DMS79 (cell line): Measurements from ENCODE around the gene FGD2.
"Not testable (repeated sequence)": the region's sequence is repeated elsewhere in the genome, so short reads cannot be mapped to it uniquely, and the experiment has no call there.

Source experiments
- DNase-seq: peaks from one replicate; lab custom pipeline; 2025; lab: John Stamatoyannopoulos, UW

FGD2 gene

DNA sequence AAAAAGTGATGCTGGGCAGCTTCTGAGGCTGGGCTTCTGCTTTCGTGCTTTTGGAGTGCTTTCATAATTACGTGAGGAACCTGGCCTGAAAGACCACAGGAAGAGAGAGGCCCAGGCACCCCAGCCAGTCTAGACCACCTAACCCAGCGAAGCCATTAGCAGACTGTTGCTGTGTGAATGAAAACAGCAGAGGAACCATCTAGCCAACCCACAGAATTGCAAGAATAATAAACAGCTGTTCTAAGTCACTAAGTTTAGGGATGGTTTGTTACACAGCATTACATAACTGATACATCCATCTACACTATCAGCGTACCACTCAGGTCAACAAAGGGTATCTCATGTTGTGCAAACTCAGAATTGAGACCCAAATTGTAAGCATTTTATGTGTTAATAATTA is 34.5 kb downstream of the FGD2 start:
- DNase-seq = no peak

DNA sequence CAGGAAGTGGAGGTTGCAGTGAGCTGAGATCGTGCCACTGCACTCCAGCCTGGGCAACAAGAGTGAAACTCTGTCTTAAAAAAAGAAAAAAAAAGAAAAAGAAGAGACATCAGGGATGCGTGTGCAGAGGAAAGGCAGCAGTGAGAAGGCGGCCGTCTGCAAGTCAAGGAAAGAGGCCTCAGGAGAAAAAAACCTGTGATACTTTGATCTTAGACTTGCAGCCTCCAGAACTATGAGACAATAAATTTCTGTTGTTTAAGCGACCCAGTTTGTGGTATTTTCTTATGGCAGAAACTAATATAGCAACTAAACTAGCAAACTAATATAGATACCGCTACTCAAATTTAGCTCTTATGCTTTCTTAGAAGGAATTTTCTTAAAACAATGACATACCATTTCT is 36.1 kb downstream of the FGD2 start:
- DNase-seq = no peak

DNA sequence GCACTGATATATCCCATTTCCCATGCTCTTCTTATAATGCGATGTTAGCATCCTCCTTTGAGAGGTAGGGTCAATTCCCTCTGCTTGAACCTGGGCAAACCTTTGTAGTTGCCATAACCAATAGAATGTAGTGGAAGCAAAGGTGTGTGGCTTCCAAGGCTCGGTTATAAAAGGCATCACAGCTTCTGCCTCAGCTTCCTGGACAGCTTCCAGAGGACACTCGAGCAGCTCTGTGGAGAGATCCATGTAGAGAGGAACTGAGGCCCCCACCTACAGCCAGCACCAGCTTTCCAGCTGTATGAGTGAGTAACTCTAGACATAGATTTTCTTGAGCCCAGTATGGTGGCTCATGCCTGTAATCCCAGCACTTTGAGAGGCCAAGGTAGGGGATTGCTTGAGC is 36.7 kb downstream of the FGD2 start:
- DNase-seq = peak; percentile 42

DNA sequence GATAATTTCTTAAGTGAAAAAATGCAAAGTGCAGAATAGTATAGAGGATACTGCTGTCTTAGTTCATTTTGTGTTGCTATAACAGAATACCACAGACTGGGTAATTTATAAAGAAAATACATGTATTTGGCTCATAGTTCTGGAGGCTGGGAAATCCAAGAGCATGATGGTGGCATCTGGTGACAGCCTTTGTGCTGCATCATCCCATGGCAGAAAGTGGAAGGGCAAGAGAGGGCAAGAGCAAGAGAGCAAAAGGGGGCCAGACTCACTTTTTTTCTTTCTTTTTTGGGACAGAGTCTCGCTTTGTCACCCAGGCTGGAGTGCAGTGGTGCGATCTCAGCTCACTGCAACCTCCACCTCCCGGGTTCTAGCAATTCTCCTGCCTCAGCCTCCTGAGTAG is 37.6 kb downstream of the FGD2 start:
- DNase-seq = not testable (repeated sequence)

DNA sequence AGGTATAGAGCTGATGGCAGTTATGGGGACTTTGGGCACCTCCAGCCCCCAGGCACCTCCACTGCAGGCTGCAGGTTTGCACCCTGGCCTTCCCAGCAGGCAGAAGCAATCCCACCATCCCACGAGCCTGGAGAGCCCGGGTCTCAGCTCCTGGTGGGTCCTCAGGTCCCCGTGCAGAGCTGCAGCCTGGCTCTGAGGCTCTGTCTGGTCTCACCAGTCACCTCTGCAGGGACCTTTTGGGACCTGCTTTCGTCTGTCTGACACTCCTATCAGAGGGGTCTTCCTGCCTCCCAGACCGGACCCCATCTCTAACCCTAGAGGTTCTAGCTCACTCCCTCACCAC is 41.9 kb downstream of the FGD2 start:
- DNase-seq = no peak

DNA sequence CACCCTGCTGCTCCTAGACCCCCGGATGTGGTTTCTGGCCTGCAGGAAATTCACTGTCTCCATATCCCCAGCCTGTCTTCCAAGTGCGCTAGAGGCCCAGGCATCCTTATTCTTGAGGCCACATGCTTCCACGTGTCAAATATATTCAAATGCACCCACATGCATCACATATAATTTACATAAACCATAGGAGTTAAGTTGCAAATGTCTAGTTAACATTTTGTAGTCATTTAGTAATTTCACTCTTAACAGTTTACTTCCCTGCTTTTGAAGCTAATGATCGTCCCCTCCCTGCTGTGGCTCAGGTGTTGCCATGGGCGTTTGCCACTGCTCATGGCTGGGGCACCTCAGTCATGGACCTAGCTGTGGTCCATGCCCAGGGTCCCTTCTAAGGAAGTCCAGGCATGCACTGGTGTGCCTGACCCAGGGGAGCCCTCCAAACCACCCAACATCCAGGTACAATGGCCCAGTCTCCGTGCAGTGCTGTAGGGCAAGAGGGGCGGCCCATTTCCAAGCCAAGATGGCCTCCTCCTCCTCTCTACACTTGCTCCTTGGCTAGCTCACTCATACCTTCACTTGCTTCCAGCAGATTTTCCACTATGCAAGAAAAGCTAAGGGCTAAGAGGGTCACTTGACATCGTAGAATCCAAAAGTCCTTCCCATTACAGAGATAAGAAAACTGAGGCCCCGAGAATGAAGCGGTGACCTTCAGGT is 42.4 kb downstream of the FGD2 start:
- no peak for DNase-seq

DNA sequence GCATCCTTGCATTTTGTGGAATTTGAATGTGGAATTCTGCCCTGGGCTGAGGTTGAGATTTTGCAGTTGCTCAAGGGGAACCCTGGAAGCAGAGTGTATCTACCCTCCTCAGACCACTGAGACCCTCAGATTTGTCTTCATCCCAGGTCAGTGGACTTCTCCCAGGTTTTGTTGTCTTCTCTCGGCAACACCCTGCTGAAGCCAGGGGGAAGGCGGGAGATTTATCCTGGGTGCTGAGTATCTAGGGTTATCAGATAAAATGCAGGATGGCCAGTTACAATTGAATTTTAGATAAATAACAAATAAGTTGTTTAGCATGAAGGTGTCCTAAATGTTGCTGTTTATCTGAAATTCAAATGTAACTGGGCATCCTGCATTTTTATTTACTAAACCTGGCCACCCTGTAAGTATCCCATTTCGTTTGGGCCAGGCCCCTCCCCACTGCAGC is 43.0 kb downstream of the FGD2 start:
- no peak for DNase-seq

DNA sequence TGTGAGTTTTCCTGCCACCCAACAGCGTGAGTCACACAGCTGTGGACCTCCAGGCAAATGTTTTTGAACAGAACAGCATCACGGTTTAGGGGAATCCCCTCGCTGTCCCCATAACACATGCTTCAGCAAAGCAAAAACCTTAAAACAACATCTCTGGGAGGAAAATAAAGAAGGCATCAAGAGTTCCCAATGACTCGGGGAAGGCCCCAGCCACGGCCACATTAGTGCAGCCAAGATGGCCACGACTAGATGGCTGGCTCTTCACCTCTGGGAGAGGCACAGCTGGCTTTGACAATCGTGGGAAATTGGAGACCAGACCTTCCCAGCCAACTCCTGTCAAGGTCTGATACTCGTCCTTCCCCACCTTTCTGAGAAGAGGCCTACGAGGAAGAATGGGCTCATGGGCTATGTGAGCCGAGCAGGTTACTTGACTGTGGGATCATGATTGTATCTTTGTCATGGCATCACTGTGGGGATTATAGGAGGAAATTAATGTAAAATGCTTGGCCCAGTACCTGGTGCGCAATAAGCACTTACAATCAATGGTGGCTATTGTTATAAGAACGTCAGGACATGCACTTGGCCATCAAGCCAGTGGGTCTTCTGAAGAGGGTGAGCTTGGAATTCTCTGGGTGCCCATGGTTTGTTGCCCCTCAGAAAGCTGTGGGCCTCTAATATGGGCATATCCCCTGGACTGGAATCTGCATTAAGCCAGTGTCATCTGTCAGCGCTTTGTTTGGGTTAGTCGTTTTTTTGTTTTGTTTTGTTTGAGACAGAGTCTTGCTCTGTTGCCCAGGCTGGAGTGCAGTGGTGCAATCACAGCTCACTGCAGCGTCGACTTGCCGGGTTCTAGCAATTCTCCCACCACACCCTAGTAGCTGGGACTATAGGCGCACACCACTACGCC is 43.6 kb downstream of the FGD2 start:
- DNase-seq = no peak

DNA sequence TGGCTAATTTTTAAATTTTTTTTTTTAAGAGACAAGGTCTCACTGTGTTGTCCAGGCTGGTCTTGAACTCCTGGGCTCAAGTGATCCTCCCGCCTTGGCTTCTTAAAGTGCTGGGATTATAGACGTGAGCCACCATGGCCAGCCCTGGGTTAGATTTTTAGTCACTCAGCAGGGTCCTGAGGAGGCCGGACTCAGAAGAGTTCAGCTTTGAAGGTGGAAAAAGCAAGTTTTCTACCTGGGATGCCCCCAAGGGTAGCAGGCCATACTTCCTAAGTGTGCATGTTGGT is 44.2 kb downstream of the FGD2 start:
- no peak for DNase-seq

DNA sequence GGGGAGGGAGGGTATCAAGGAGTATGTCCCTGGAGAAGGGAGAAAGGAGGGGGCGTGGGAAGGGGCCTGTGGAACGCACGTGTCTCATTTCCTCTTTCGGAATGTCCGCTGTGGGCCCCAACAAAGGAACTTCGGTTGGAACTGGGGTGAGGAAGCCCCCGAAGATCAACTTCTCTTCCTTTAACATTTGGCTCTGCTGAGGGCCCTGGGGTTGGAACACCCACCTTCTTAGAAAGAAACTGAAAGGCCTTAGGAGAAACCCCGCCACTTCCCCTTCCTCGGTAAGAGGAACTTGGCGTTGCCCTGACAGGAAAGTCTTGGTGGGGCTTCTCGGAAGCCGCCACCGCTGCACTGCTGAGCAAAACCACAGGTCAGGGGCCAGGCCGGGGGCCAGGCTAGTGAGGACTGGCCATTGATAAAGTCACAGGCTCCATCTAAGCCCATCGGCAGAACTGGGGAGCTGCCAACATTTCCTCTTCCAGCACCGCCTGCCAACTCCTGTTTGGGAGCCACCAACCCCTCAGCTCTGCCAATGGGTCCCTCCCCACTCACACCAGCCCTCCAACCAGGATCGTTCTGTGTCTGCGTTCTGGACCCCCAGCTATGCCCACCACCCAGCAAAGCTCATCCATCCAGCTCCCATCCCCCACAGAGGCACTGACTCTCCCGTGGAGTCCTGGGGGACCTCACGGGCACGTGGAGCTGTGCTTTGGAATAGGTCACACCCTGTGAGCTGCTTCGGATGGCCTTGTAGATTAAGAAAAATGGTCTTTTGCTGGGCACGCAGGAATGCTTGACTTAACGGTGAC is 44.8 kb downstream of the FGD2 start:
- DNase-seq = no peak

DNA sequence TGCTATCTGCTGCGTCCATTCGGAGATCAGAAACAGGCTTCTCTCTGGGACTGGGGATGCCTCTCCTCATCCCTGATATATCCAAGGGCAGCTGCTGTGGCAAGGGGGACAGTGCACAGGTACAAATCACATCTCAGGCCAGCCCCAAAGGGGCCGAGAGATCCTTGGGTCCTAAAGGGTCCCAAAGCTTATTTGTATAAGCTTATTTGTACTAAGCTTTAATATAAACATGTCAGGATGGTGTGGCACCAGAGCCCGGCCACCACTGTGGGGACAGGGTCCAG is 45.3 kb downstream of the FGD2 start:
- DNase-seq = no peak

DNA sequence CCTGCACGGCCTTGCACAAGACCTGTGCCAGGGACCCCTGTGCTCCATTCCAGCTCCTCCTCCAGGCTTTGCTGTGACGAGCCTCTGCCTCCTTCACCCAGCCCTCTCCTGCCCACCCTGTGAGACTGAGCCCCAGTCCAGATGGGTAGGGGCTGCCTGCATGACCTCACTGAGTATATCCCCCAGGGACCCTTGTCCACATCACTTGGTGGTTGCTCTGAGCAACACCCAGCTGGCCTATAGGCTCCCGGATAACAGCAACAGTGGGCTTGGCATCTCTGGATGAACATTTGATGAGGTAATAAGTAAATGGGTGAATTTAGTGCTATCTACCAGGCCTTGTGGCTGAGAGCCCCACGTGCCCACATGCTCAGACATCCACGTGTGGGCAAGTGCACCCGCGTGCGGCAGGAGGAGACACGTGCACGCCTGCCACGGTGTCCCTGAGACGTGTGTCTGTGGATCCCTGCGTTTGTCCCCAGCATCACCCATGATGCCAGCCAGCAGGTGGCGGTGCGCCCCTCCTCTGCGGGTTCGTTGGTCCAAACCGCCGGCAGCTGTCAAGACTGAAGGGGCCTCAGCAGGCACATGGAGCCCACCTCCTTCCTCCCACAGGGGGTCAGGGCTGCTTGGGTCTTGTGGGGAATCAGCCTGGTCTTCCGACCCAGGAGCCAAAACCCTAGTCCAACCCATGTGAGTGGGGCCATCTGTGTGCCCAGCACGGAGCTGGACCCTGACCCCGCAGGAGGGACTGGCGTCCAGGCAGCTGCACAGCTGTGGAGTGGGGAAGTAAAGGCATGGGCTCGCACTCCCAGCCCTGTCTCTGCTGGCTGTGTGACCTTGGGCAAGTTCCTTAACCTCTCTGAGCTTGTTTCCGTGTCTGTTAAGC is 45.9 kb downstream of the FGD2 start:
- peak; percentile 68 for DNase-seq

DNA sequence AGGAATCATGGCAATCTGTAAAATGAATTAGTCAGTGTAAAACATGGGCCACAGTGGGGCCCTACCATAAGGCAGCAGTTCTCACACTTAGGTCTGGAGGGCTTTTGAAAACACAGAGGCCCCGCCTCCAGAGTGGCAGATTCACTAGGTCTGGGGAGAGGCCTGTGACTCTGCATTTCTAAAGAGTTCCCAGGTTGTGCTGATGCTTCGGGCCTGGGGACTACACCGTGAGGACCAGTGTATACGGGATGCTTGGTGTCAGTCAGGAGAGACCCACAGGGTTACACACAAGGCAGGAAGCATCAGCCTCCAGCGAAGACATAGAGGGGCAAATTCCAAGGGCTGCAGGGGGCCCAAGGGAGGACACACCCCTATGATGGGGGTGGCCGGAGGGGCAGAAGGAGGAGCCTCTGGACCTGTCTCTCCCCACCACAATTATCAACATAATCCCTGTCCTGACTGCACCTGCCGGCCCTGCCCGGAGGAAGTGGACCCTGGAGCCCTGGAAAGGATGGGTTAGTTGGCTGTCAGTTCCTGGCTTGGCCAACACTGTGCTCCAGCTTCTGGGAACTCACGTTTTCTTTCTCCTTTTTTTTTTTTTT is 46.7 kb downstream of the FGD2 start:
- DNase-seq = no peak

DNA sequence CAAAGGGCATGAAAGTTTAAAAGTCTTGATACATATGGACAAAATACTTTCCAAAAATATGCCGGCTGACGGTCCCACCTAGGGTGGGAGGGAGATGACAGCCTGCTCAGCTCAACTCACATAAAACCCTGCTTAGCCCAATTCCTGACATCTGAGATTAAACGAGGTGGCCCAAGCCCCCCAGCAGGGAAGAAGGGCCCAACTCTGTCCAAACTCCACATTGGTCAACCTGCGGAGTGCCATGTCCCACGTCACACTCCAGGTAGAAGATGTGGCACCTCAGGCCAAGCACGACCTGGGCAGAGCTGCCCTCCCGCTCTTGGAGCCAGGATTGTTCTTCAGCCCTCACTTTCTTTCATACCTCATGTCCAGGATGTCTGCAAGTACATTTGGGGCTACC is 48.2 kb downstream of the FGD2 start:
- DNase-seq = no peak

DNA sequence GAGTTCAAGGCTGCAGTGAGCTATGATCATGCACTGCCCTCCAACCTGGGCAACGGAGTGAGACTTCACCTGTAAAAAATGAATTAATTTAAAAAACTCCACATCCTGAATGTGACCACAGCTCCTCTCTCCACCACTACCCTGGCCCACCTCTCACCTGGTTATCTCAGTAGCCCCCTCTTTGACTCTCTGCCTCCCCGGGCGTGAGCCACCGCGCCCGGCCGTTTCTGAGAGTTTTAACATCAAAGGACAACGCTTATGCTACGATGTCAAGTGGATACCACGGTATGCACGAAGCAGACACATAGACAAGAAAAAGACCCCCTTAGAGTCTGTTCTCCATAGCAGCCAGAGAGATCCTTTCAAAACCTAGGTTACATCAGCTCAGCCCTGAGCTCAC is 48.7 kb downstream of the FGD2 start:
- no peak for DNase-seq

DNA sequence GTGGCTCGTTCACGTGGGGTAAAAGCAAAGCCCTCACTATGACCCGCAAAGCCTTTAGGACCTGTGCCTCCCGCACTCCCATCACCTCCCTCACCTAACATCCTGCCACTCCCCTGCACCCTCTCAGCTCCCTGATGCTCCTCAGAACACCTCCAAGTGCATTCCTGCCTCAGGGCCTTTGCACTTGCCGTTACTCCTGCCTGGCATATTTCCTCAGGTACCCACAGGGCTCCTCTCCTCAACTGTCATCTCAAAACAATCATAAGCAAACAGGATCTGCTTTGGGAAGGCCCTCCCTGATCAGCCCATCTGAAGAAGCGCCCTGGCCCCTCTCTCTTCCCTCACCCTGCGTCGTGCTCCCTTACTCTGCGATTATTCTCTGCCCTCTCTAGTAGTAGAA is 49.1 kb downstream of the FGD2 start:
- no peak for DNase-seq

DNA sequence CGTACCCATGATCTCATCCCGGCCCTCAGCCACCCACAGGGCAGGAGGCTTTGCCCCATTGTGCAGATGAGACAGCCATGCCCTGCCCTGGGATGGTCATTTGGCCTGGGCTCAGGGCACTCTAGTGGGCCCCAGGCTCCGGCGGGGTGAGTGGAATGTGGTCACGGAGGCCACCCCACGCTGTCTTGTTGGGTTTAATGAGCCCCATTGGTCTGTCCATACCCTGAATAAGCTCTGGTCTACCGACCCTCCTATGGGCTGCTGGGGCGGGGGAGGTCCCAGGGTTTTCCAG is 50.6 kb downstream of the FGD2 start:
- DNase-seq = no peak

DNA sequence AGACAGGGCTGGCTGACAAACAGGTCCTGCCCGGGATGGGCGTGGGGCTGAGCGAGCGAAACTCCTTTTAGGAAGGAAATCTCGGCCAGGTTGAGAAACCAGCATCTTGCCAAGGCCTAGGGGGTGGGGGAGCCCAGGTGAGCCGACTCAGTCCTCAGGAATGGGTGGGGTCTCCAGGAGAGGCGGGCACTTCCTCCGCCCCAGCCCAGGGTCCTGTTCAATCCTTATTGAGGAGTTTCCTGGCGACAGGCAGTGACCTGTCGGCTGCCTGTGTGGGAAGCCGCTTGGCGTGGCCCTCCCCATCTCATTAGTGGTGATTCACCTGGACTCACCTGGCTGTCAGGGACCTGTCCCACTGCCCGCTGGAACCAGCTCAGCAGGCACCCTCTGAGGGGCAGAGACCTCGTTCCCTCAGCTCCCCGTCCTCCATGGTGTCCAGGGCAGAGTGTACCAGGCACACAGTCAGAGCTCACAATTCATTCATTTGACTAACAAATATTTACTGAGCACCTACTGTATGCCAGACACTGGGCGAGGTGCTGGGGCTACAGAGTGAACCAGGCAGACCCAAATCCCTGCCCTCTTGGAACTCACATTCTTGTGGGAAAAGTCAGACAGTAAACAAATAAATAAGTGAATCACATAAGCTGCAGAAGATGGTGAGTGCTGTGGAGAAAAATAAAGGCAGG is 51.1 kb downstream of the FGD2 start:
- no peak for DNase-seq

DNA sequence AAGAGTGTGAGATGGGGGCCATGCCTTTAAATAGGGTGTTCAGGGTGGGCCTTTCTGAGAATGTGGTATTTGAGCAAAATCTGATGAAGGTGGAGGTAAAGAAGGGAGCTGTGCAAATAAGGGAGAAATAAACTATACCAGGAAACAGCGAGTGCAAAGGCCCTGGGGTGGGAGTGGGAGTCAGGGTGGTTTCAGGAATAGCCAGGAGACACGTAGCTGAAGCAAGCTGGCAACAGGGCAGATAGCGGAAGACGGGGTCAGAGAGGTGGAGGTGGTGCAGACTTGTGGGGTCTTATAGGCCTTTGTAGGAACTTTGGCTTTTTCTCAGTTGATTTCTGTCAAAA is 51.6 kb downstream of the FGD2 start:
- DNase-seq = no peak

DNA sequence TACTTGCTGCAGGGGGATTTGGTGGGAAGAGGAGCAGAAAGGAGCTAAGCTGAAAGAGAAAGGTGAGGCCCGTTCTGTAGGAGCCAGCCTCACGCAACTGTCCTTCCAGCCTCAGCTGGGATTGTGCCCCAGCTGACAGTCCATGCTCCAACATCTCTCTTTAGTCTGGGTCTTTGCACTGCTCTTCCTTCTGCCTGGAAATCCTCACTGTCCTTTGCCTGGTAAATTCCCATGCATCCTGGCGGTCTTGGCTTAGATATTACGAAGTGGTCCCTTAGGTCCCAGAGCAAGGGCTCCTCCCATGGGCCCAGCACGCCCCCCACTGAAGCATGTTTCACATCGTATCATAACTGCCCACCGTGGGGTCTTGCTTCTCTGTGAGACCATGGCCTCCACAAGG is 52.2 kb downstream of the FGD2 start:
- DNase-seq = no peak

DNA sequence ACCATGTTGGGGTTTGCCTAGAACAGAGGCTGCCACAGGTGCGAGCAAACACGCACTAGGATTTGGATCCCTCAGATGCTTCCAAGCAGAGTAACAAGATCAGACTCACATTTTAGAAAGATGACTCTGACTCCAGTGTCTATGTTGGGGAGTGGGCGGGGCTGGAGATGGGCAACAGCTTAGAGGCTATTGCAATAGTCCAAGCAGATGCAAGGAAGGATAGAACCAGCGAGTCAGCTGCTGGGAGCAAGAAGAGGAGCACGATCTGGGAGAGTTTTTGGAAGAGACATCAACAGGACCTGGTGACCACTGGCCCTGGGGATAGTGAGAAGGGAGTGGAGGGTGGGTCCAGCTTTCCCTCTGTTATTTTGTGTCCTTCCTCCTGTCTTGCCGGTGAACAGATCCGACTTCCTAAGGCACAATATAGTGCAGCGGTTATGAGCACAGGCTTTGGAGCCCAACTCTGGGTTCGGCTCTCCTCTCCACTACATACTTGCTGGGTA is 52.7 kb downstream of the FGD2 start:
- no peak for DNase-seq
